ENCODE data around the gene WDR7. TPM values are rescaled to one million over a fixed set of nuclear protein-coding genes. Genes with fewer than 3 reads are reported as not detected.
A peak's percentile ranks its signal among the peaks of the same experiment; 100 is the strongest.

Gene WDR7
- total and polyA plus RNA-seq, 10 of the 15 experiments (the other 5 are each of a cell fraction or from before 2014, with no cell fraction given), result 2.8 to 16.5 (median 11.7) TPM

DNA sequence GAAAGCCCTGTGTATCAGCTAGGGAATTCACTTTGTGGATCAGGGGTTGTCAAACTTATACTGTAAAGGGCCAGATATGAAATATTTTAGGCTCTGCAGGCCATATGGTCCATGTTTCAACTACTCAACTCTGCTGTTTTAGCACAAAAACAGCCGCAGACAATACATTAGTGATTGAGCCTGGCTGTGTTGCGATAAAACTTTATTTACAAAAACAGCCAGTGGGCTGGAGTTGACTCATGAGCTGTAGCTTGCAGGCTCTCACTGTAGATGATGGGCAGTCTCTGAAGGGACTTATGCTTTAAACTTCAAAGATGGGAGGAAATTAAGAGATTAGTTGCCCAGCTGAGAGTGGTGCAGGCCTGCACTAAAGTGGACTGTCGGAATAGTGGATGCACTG, 33.1 kb downstream of the WDR7 start (continued):
- TF ChIP-seq, protein P1, sequence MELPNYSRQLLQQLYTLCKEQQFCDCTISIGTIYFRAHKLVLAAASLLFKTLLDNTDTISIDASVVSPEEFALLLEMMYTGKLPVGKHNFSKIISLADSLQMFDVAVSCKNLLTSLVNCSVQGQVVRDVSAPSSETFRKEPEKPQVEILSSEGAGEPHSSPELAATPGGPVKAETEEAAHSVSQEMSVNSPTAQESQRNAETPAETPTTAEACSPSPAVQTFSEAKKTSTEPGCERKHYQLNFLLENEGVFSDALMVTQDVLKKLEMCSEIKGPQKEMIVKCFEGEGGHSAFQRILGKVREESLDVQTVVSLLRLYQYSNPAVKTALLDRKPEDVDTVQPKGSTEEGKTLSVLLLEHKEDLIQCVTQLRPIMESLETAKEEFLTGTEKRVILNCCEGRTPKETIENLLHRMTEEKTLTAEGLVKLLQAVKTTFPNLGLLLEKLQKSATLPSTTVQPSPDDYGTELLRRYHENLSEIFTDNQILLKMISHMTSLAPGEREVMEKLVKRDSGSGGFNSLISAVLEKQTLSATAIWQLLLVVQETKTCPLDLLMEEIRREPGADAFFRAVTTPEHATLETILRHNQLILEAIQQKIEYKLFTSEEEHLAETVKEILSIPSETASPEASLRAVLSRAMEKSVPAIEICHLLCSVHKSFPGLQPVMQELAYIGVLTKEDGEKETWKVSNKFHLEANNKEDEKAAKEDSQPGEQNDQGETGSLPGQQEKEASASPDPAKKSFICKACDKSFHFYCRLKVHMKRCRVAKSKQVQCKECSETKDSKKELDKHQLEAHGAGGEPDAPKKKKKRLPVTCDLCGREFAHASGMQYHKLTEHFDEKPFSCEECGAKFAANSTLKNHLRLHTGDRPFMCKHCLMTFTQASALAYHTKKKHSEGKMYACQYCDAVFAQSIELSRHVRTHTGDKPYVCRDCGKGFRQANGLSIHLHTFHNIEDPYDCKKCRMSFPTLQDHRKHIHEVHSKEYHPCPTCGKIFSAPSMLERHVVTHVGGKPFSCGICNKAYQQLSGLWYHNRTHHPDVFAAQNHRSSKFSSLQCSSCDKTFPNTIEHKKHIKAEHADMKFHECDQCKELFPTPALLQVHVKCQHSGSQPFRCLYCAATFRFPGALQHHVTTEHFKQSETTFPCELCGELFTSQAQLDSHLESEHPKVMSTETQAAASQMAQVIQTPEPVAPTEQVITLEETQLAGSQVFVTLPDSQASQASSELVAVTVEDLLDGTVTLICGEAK (IDR thresholded peaks at IDR 0.05; ENCODE audit: borderline replicate concordance), result peak; percentile 60

DNA sequence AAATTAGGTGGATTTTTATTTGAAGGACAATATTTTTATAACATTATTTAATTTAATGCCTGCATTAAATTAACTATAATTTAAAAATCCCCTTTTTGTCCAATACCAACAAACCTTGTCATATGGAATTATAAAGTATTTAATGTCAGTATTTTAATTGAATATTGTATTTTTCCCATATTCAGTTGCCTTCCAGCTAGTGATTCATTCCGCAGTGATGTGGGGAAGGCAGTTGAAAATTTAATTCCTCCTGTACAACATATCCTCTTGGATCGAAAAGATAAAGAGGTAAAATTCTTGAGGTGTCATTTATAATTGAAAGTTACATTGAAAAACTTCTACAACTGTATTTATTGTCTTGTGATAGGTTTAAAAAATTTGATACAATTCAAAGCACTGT, 40.4 kb downstream of the WDR7 start:
- no TSS peak for BruUV-seq (replicated peaks)
- H3K4me3 ChIP-seq, result no peak overlapping the region
- no peak overlapping the region for H3K27ac ChIP-seq (ENCODE audit: control insufficient read depth, insufficient read depth)
- WGBS (ENCODE audit: insufficient coverage, insufficient replicate concordance, low lambda C conversion rate, missing lambda C conversion rate), result 95% methylated on average over 2 of the region's 2 CpGs
- no peak overlapping the region for H3K9ac ChIP-seq (ENCODE audit: control insufficient read depth, insufficient read depth, low read length)
- H4K20me1 ChIP-seq (ENCODE audit: control insufficient read depth, insufficient read depth), result no peaks in the 10 kb centered on the region
- RAD21 ChIA-PET (ENCODE audit: unreplicated experiment), result interaction anchor here (0.6 kb wide), 1 partner anchor 54 kb away, joined by 3 read pairs; no protein-coding TSS in a partner anchor
- no peak overlapping the region for H2AFZ ChIP-seq (ENCODE audit: control insufficient read depth, low read depth, low read length)
- no peaks in the 10 kb centered on the region for H3K9me3 ChIP-seq (replicated peaks; ENCODE audit: control insufficient read depth, insufficient read depth, low read length)
- no peaks in the 10 kb centered on the region for H3K4me1 ChIP-seq (ENCODE audit: control insufficient read depth, insufficient read depth, low read length)
- no peak for ATAC-seq
- DNase-seq (ENCODE audit: low read depth, low spot score), result no peak
- POLR2A ChIA-PET, result no interaction called here
- CTCF ChIA-PET, result interaction anchor here (3.8 kb wide), 1 partner anchor 11 kb away, joined by 35 read pairs; no protein-coding TSS in a partner anchor
- in situ Hi-C loops (cut with MboI), result no loop called here
- intact Hi-C loops (cut with micrococcal nuclease; ENCODE audit: unreplicated experiment), result no loop called here
- H3K36me3 ChIP-seq (ENCODE audit: control insufficient read depth in 2 of 2, insufficient read depth in 2 of 2, low read length in 1 of 2), result no peaks in the 10 kb centered on the region; a peak in 1 of 4 replicates
- no peaks in the 10 kb centered on the region for H3K27me3 ChIP-seq (replicated peaks in 1 of 2; ENCODE audit: control insufficient read depth in 2 of 2, insufficient read depth in 2 of 2, low read length in 1 of 2)
- no peak overlapping the region for H3K4me2 ChIP-seq (ENCODE audit: control insufficient read depth, insufficient read depth)
- no peaks in the 10 kb centered on the region for H3K79me2 ChIP-seq (ENCODE audit: control insufficient read depth, insufficient read depth, low read length)
- FAIRE-seq, result no peak
- SMC1A ChIA-PET (ENCODE audit: uncharacterized antibody, unreplicated experiment), result no interaction called here
- TF ChIP-seq ATF7 (IDR thresholded peaks at IDR 0.05; ENCODE audit: low read depth) (no peak), MEF2B (IDR thresholded peaks at IDR 0.05; ENCODE audit: partially characterized antibody, poor library complexity, severe bottlenecking) (no peak), TCF7 (IDR thresholded peaks at IDR 0.05; ENCODE audit: borderline replicate concordance) (no peak), BACH1 (IDR thresholded peaks at IDR 0.05; ENCODE audit: borderline replicate concordance) (no peak), MAX (IDR thresholded peaks at IDR 0.05; ENCODE audit: low read depth, low read length) (no peak), ZBED1 (IDR thresholded peaks at IDR 0.05; ENCODE audit: borderline replicate concordance) (no peak), EP300 (IDR thresholded peaks at IDR 0.05; ENCODE audit: borderline replicate concordance in 1 of 2, control insufficient read depth in 1 of 2, low read depth in 2 of 2, low read length in 2 of 2) (no peak)
- TF ChIP-seq, protein P2, sequence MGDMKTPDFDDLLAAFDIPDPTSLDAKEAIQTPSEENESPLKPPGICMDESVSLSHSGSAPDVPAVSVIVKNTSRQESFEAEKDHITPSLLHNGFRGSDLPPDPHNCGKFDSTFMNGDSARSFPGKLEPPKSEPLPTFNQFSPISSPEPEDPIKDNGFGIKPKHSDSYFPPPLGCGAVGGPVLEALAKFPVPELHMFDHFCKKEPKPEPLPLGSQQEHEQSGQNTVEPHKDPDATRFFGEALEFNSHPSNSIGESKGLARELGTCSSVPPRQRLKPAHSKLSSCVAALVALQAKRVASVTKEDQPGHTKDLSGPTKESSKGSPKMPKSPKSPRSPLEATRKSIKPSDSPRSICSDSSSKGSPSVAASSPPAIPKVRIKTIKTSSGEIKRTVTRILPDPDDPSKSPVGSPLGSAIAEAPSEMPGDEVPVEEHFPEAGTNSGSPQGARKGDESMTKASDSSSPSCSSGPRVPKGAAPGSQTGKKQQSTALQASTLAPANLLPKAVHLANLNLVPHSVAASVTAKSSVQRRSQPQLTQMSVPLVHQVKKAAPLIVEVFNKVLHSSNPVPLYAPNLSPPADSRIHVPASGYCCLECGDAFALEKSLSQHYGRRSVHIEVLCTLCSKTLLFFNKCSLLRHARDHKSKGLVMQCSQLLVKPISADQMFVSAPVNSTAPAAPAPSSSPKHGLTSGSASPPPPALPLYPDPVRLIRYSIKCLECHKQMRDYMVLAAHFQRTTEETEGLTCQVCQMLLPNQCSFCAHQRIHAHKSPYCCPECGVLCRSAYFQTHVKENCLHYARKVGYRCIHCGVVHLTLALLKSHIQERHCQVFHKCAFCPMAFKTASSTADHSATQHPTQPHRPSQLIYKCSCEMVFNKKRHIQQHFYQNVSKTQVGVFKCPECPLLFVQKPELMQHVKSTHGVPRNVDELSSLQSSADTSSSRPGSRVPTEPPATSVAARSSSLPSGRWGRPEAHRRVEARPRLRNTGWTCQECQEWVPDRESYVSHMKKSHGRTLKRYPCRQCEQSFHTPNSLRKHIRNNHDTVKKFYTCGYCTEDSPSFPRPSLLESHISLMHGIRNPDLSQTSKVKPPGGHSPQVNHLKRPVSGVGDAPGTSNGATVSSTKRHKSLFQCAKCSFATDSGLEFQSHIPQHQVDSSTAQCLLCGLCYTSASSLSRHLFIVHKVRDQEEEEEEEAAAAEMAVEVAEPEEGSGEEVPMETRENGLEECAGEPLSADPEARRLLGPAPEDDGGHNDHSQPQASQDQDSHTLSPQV (IDR thresholded peaks at IDR 0.05), result no peak
- TF ChIP-seq, protein P3, sequence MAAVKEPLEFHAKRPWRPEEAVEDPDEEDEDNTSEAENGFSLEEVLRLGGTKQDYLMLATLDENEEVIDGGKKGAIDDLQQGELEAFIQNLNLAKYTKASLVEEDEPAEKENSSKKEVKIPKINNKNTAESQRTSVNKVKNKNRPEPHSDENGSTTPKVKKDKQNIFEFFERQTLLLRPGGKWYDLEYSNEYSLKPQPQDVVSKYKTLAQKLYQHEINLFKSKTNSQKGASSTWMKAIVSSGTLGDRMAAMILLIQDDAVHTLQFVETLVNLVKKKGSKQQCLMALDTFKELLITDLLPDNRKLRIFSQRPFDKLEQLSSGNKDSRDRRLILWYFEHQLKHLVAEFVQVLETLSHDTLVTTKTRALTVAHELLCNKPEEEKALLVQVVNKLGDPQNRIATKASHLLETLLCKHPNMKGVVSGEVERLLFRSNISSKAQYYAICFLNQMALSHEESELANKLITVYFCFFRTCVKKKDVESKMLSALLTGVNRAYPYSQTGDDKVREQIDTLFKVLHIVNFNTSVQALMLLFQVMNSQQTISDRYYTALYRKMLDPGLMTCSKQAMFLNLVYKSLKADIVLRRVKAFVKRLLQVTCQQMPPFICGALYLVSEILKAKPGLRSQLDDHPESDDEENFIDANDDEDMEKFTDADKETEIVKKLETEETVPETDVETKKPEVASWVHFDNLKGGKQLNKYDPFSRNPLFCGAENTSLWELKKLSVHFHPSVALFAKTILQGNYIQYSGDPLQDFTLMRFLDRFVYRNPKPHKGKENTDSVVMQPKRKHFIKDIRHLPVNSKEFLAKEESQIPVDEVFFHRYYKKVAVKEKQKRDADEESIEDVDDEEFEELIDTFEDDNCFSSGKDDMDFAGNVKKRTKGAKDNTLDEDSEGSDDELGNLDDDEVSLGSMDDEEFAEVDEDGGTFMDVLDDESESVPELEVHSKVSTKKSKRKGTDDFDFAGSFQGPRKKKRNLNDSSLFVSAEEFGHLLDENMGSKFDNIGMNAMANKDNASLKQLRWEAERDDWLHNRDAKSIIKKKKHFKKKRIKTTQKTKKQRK (IDR thresholded peaks at IDR 0.05; ENCODE audit: low read depth, low read length), result no peak
